ENCODE results near the gene WDR53.
A peak's percentile ranks its signal among the peaks of the same experiment; 100 is the strongest.

Gene WDR53

GRCh38 chr3:196608693-196609092 is 40.3 kb upstream of the WDR53 start:
- H2AFZ ChIP-seq (ENCODE audit: low read length): peak overlapping the region; percentile 14; the same call in 1 of the 2 replicates
- TF ChIP-seq EZH2 (optimal IDR thresholded peaks at IDR 0.05; ENCODE audit: low read depth, low read length): no peak
- no peak for TF ChIP-seq CTCF (IDR thresholded peaks at IDR 0.05; ENCODE audit: low read length)
- TF ChIP-seq EZH2phosphoT487 (IDR thresholded peaks at IDR 0.05; ENCODE audit: low read length): no peak

GRCh38 chr3:196604548-196604947 is 36.2 kb upstream of the WDR53 start:
- Histone ChIP-seq H3K9me2 (replicated peaks; ENCODE audit: insufficient read depth, low read length) (no peaks in the 10 kb centered on the region), H3K9ac (ENCODE audit: low read length) (no peak overlapping the region), H2AFZ (ENCODE audit: low read length) (no peak overlapping the region), H3K4me1 (ENCODE audit: low read length) (peaks cover 7% of the 10 kb centered on the region), H3K36me3 (replicated peaks; ENCODE audit: insufficient read depth, low read length) (no peaks in the 10 kb centered on the region), H3K79me2 (ENCODE audit: low read length) (no peaks in the 10 kb centered on the region), H3K9me3 (replicated peaks; ENCODE audit: insufficient read depth, low read length) (no peaks in the 10 kb centered on the region), H3K27ac (ENCODE audit: low read length) (no peak overlapping the region), H3K27me3 (replicated peaks; ENCODE audit: insufficient read depth, low read length) (no peaks in the 10 kb centered on the region), H4K20me1 (ENCODE audit: insufficient read depth, low read length) (no peaks in the 10 kb centered on the region), H3K4me2 (ENCODE audit: low read depth, low read length) (no peak overlapping the region), H3K4me3 (ENCODE audit: low read length) (no peak overlapping the region), H3F3A (ENCODE audit: insufficient read depth, low read length) (no peaks in the 10 kb centered on the region)
- no peak for DNase-seq
- no peak for TF ChIP-seq CTCF (IDR thresholded peaks at IDR 0.05; ENCODE audit: low read length)
- no peak for TF ChIP-seq EZH2phosphoT487 (IDR thresholded peaks at IDR 0.05; ENCODE audit: low read length)
- TF ChIP-seq EZH2 (optimal IDR thresholded peaks at IDR 0.05; ENCODE audit: low read depth, low read length): no peak

More at GRCh38 chr3:196608693-196609092, 40.3 kb upstream of the WDR53 start:
- no peaks in the 10 kb centered on the region for H3K9me3 ChIP-seq (replicated peaks; ENCODE audit: insufficient read depth, low read length)
- peaks cover 11% of the 10 kb centered on the region for H3K4me1 ChIP-seq (ENCODE audit: low read length)
- no peaks in the 10 kb centered on the region for H3K79me2 ChIP-seq (ENCODE audit: low read length)
- H3F3A ChIP-seq (ENCODE audit: insufficient read depth, low read length): 0 out of 2 replicates have a peak, but pooled peaks cover 3% of the 10 kb centered on the region
- H3K36me3 ChIP-seq (replicated peaks; ENCODE audit: insufficient read depth, low read length): no peaks in the 10 kb centered on the region
- H3K9ac ChIP-seq (ENCODE audit: low read length): no peak overlapping the region
- H3K27me3 ChIP-seq (replicated peaks; ENCODE audit: insufficient read depth, low read length): no peaks in the 10 kb centered on the region
- no peak overlapping the region for H3K4me2 ChIP-seq (ENCODE audit: low read depth, low read length)
- no peak overlapping the region for H3K27ac ChIP-seq (ENCODE audit: low read length)
- no peak for DNase-seq
- no peak overlapping the region for H3K4me3 ChIP-seq (ENCODE audit: low read length)
- H4K20me1 ChIP-seq (ENCODE audit: insufficient read depth, low read length): no peaks in the 10 kb centered on the region
- H3K9me2 ChIP-seq (replicated peaks; ENCODE audit: insufficient read depth, low read length): no peaks in the 10 kb centered on the region

- H3K27ac ChIP-seq (ENCODE audit: low read length): no peak overlapping the region
- H3K4me3 ChIP-seq (ENCODE audit: low read length): no peak overlapping the region
- H3K27me3 ChIP-seq (replicated peaks; ENCODE audit: insufficient read depth, low read length): no peaks in the 10 kb centered on the region
These were observed 35.3 kb upstream of the WDR53 start for GRCh38 chr3:196603683-196604082.

More at GRCh38 chr3:196603683-196604082, 35.3 kb upstream of the WDR53 start:
- Histone ChIP-seq H3K4me1 (ENCODE audit: low read length) (peaks cover 1% of the 10 kb centered on the region), H3K9me2 (replicated peaks; ENCODE audit: insufficient read depth, low read length) (no peaks in the 10 kb centered on the region), H4K20me1 (ENCODE audit: insufficient read depth, low read length) (no peaks in the 10 kb centered on the region), H3F3A (ENCODE audit: insufficient read depth, low read length) (no peaks in the 10 kb centered on the region), H2AFZ (ENCODE audit: low read length) (no peak overlapping the region), H3K9me3 (replicated peaks; ENCODE audit: insufficient read depth, low read length) (no peaks in the 10 kb centered on the region), H3K4me2 (ENCODE audit: low read depth, low read length) (no peak overlapping the region), H3K79me2 (ENCODE audit: low read length) (no peaks in the 10 kb centered on the region), H3K36me3 (replicated peaks; ENCODE audit: insufficient read depth, low read length) (no peaks in the 10 kb centered on the region), H3K9ac (ENCODE audit: low read length) (no peak overlapping the region)
- no peak for TF ChIP-seq EZH2phosphoT487 (IDR thresholded peaks at IDR 0.05; ENCODE audit: low read length)
- no peak for TF ChIP-seq EZH2 (optimal IDR thresholded peaks at IDR 0.05; ENCODE audit: low read depth, low read length)
- no peak for TF ChIP-seq CTCF (IDR thresholded peaks at IDR 0.05; ENCODE audit: low read length)
- no peak for DNase-seq

Measured in MM.1S (cell line).